GM15510 (cell line): Measurements from ENCODE around the gene HIKESHI.

Experiments
- POLR2A ChIP-seq: IDR thresholded peaks from 3 replicates; pipeline ENCODE4 v1.6.1; 2011; ENCODE audit warnings: borderline replicate concordance; ENCODE audit not compliant: insufficient read length; ENCODE audit errors: extremely low read depth

HIKESHI gene

GRCh38 chr11:86302092-86302793, at the start of gene HIKESHI:
HIKESHI (plus strand) TSS chr11:86302240; CDS start chr11:86302449, 209 bp downstream.
- peak; percentile 78 for TF ChIP-seq POLR2A

- no peak for TF ChIP-seq POLR2A
Observed at GRCh38 chr11:86255896-86256295, 46.1 kb upstream of the HIKESHI start.

- TF ChIP-seq POLR2A: no peak
Observed at GRCh38 chr11:86256608-86257007, 45.4 kb upstream of the HIKESHI start.

- TF ChIP-seq POLR2A: no peak
Observed at GRCh38 chr11:86257446-86257845, 44.6 kb upstream of the HIKESHI start.

GRCh38 chr11:86259730-86260129, 42.3 kb upstream of the HIKESHI start:
- no peak for TF ChIP-seq POLR2A

GRCh38 chr11:86261328-86261727, 40.7 kb upstream of the HIKESHI start:
- TF ChIP-seq POLR2A: no peak

GRCh38 chr11:86262387-86262786, 39.7 kb upstream of the HIKESHI start:
- no peak for TF ChIP-seq POLR2A

GRCh38 chr11:86264649-86265048, 37.4 kb upstream of the HIKESHI start:
- TF ChIP-seq POLR2A: no peak

- TF ChIP-seq POLR2A: no peak
Observed at GRCh38 chr11:86265194-86265593, 36.8 kb upstream of the HIKESHI start.

- TF ChIP-seq POLR2A: no peak
Observed at GRCh38 chr11:86269645-86270044, 32.4 kb upstream of the HIKESHI start.

GRCh38 chr11:86274503-86274902, 27.5 kb upstream of the HIKESHI start:
- TF ChIP-seq POLR2A: no peak

GRCh38 chr11:86274999-86275398, 27.0 kb upstream of the HIKESHI start:
- no peak for TF ChIP-seq POLR2A

- TF ChIP-seq POLR2A: no peak
Observed at GRCh38 chr11:86275493-86276370, 26.3 kb upstream of the HIKESHI start.

- TF ChIP-seq POLR2A: no peak
Observed at GRCh38 chr11:86277741-86278140, 24.3 kb upstream of the HIKESHI start.

GRCh38 chr11:86278226-86278625, 23.8 kb upstream of the HIKESHI start:
- no peak for TF ChIP-seq POLR2A

GRCh38 chr11:86279747-86280146, 22.3 kb upstream of the HIKESHI start:
- no peak for TF ChIP-seq POLR2A
